ENCODE data around the gene HBG1.

HBG1 gene

DNA sequence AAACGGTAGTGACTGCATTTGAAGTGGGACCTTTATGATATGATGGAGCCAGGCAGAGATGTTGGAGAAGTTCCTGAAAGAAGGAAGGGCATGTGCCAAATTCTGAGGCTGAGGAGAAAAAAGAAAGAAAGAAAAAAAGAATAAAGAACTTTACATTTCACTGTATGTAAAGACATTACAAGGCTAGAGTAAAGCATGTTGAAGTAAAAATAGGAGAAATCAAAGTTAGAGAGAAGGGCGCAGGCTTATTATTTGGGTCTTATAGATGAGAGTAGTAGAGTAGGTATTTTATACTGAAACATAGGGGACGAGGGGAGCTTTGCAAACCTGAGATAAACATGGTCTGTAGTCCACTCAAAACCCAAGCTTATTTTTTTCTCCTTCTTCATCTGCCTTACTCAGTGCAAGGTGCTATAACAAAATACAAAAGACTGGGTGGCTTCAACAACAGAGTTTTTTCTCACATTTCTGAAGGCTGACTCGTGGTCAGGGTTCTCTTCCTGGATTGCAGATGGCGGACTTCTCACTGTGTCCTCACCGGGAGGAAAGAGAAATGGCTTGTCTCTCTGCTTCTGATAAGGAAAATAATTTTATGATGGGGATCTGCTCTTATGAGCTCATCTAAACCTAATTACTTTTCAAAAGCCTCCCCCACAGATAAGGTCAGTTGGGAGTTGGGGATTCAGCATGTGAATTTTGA is 2.7 kb downstream of the HBG1 start:
- TF ChIP-seq POLR2A (IDR thresholded peaks at IDR 0.05; ENCODE audit: low read length), result no peak
- no peak for TF ChIP-seq GATA1 (IDR thresholded peaks at IDR 0.05; ENCODE audit: low read depth, low read length)
- DNase-seq, result peak in 1 of 2 experiments; percentile 78

DNA sequence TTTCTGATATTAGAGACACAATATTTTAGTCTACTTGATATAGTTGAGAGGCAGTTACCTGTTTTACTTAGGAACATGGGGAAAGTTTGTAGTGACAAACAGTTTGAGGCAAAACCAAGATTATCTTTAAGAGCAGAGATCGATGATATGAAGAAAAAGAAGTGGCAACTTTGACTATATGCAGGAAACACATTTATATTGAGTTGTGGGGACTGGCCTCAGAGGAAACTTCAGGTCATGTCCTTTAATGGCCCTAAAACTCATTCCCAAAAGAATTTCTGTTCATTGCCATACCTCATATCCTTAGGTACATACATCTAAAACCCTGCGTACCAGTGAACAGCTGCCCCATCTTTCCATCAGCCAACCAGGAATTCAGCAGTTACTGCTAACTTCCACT is 4.5 kb downstream of the HBG1 start:
- TF ChIP-seq GATA1 (IDR thresholded peaks at IDR 0.05; ENCODE audit: low read depth, low read length), result no peak
- TF ChIP-seq POLR2A (IDR thresholded peaks at IDR 0.05; ENCODE audit: low read length), result no peak
- DNase-seq, result no peak

DNA sequence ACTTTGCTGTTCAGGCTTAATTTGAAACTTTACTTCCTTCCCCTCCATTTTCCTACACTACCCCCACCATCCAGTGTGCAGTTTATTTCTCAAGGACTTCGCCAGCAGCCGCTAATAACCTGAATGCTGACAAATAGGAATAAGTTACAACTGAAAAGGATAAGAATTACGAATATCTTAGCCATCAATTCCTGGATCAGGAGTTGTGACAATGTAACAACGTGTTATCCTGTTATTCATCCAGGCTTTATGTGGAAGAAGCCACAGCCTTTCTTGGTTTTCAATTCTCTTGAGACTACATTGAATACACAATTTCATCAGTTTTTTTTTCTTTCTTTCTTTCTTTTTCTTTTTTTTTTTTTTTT is 5.9 kb downstream of the HBG1 start:
- TF ChIP-seq GATA1 (IDR thresholded peaks at IDR 0.05; ENCODE audit: low read depth, low read length) (no peak), POLR2A (IDR thresholded peaks at IDR 0.05; ENCODE audit: low read length) (no peak)

DNA sequence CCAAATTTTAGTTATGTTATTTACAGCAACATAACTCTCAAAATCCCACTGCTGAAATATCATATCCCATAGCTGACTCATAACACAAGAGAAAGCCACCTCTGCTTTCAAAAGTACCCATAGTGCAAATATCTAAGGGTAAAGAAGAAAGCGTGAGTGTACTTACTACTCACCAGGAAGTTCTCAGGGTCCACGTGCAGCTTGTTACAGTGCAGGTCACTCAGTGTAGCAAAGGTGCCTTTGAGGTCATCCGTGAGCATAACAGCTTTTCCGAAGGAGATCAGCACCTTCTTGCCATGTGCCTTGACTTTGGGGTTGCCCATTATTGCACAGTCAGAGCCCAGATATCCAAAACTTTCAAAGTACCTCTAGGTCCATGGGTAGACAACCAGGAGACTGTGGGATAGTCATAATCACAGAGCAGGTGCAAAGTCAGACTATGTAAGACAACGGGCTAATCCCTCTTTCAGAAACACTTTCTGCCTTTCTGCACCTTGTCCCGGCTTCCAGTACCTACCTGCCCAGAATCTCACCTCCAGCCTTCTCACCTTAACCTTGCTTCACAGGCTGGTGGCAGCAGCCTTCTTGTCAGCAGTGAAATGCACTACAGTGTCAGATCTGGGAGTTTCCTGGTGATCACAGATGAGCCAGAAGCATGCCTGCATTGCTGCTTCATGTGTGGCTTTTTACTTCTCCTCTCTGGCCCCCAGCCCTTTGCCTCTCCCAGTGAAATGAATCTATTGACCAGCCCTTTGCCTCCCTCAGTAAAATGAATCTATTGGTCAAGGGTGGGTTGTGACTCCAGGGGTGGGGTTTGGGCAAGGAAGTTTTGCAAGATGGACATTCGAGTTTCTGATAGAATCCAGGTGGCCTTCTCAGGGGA is 6.5 kb downstream of the HBG1 start:
- peak in 1 of 2 experiments; percentile 66 for DNase-seq
- TF ChIP-seq POLR2A (IDR thresholded peaks at IDR 0.05; ENCODE audit: low read length) (peak; percentile 97), GATA1 (IDR thresholded peaks at IDR 0.05; ENCODE audit: low read depth, low read length) (no peak)

More for the DNA sequence above, 5.9 kb downstream of the HBG1 start:
- no peak for DNase-seq

DNA sequence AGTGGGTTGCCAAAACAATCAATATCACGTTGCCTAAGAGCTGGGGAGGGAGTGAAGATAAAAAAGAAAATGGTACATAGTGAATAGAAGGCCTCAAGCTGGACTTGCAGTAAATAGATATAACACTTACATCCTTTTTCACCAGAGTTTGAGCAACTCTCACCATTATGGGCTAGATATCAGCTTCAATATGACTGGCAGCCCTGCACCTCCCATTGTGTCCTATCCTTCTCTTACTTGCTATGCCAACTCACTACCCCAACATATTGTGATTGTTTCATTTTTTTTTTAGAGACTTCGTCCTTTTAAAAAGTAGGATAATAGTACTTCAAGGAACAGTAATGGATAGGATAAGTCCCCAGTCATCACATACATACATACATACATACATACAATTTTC is 7.4 kb downstream of the HBG1 start:
- DNase-seq, result peak in 1 of 2 experiments; percentile 68
- TF ChIP-seq GATA1 (IDR thresholded peaks at IDR 0.05; ENCODE audit: low read depth, low read length) (no peak), POLR2A (IDR thresholded peaks at IDR 0.05; ENCODE audit: low read length) (peak; percentile 5)

DNA sequence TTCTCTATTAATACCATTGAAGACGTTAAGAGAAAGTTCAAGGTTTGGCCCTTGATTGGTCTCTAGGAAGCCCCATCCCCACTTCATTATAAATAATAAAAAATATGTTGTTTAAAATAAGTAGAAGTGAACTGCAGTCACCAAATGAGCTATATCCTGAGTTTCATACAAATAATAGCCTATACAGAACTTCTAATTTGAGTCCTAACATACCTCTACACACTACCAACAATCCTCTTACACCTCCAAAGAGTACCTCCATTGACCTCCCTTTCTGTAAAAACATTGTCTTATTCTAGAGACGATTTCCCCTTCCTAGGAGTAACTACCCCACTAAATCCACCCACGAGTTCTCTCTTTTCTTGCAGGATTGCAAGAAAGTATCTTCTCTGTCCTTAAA is 8.2 kb downstream of the HBG1 start:
- TF ChIP-seq POLR2A (IDR thresholded peaks at IDR 0.05; ENCODE audit: low read length), result no peak
- no peak for DNase-seq

DNA sequence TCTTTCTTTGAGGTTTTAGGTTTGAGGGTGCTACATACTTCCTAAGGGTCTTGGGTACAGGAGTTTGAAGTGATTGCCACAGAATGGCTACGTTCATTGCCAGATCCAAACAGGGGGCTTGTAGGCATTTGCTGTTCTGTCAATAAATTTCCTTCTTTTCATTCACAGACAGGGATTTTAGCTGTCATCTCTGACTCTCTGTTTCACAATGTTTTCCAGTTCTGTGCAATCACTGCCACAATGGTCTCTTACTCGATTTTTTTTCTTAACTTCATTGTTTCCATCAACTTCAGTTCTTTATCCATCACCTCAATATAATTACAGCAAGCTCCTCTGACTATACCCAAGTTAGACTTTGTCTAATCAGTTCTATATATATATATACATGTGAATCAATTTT is 9.2 kb downstream of the HBG1 start:
- peak; percentile 33 for TF ChIP-seq POLR2A (IDR thresholded peaks at IDR 0.05; ENCODE audit: low read length)
- TF ChIP-seq GATA1 (IDR thresholded peaks at IDR 0.05; ENCODE audit: low read depth, low read length), result no peak
- no peak for DNase-seq

DNA sequence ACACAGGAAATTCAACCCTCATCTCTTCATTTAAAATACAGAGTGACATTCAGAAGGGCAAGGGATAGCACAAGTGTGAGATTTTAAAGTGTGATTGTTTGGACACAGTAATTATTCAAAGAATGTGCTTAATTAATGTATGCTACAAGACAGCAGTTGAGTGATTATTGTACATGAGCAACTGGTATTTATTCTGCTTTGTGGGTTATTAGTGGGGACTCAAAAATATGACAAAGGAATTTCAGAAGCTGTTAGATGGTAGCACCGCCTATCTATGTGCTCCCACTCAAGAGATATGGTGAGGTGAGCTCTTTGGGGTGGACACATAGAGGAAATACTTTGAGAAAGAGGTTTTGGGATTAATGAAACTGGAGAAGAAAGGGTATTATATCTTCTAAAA is 9.6 kb downstream of the HBG1 start:
- no peak for TF ChIP-seq GATA1 (IDR thresholded peaks at IDR 0.05; ENCODE audit: low read depth, low read length)
- TF ChIP-seq POLR2A (IDR thresholded peaks at IDR 0.05; ENCODE audit: low read length), result peak; percentile 54
- DNase-seq, result no peak

DNA sequence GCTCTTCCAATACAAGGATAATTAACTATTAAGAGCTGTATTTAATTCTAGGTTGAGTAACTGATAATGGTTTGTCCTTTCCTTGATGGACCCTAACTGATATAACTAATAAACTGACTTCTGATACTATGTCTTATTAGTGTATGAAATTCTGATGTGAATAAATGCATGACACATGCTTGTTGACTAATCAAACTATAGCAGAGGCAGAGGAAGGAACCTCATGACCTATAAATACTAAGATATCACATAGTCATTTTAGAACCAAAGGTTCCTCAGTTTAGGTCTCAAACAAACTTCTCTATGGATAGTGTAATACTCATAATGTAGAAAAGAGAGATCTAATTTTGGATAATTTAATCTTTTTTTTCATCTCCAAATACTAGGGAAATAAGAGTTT is 10.6 kb downstream of the HBG1 start:
- peak; percentile 44 for TF ChIP-seq POLR2A (IDR thresholded peaks at IDR 0.05; ENCODE audit: low read length)
- TF ChIP-seq GATA1 (IDR thresholded peaks at IDR 0.05; ENCODE audit: low read depth, low read length), result no peak
- no peak for DNase-seq

DNA sequence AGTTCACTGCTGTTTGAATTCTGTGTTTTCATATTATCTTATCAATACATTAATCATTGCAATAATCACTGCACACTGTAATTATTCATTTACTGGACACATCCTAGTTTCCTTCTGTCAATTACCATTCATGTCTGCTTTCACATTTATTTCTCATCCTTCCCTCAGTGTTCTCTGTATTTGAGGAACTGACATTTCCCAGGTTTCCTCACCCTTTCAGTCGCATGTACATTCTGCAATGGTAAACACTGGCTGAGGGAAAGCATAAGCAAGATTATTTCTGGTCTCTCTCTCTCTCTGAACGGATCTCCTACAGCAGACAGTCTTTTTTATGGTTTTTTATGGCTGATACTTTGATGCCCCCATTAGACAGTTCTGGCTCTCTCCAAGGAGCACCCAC is 11.2 kb downstream of the HBG1 start:
- DNase-seq, result no peak
- TF ChIP-seq GATA1 (IDR thresholded peaks at IDR 0.05; ENCODE audit: low read depth, low read length), result no peak
- TF ChIP-seq POLR2A (IDR thresholded peaks at IDR 0.05; ENCODE audit: low read length), result no peak

DNA sequence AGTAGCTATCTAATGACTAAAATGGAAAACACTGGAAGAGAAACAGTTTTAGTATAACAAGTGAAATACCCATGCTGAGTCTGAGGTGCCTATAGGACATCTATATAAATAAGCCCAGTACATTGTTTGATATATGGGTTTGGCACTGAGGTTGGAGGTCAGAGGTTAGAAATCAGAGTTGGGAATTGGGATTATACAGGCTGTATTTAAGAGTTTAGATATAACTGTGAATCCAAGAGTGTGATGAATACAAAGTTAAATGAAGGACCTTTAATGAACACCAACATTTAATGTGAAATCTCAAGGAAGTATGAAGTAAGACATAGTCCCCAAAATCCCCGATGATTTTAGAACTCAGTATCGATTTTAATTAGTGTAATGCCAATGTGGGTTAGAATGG is 12.2 kb downstream of the HBG1 start:
- TF ChIP-seq POLR2A (IDR thresholded peaks at IDR 0.05; ENCODE audit: low read length) (no peak), GATA1 (IDR thresholded peaks at IDR 0.05; ENCODE audit: low read depth, low read length) (no peak)
- no peak for DNase-seq

DNA sequence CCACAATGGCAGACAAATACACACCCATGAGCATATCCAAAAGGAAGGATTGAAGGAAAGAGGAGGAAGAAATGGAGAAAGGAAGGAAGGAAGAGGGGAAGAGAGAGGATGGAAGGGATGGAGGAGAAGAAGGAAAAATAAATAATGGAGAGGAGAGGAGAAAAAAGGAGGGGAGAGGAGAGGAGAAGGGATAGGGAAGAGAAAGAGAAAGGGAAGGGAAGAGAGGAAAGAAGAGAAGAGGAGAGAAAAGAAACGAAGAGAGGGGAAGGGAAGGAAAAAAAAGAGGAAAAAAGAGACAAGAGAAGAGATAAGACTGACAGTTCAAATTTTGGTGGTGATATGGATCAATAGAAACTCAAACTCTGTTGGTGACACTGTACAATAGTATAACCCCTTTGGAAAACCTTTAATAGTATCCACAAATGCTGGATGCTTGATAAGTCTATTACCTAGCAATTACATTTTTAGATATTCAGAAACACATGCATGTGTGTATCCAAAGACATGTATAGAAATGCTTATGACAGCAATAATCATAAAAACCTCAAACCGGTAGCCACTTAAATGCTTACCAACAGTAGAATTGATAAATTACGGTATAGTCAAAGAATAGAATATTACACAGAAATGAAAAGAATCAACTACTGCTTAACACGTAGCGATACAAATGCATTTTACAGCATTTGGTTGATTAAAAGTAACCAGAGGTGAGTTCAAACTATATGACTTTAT is 14.1 kb downstream of the HBG1 start:
- no peak for DNase-seq
- TF ChIP-seq GATA1 (IDR thresholded peaks at IDR 0.05; ENCODE audit: low read depth, low read length), result no peak
- no peak for TF ChIP-seq POLR2A (IDR thresholded peaks at IDR 0.05; ENCODE audit: low read length)

DNA sequence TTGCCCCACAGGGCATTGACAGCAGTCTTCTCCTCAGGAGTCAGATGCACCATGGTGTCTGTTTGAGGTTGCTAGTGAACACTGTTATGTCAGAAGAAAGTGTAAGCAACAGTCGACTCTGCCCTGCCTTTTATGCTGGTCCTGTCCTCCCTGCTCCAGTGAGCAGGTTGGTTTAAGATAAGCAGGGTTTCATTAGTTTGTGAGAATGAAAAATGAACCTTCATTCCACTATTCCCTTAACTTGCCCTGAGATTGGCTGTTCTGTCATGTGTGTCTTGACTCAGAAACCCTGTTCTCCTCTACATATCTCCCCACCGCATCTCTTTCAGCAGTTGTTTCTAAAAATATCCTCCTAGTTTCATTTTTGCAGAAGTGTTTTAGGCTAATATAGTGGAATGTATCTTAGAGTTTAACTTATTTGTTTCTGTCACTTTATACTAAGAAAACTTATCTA is 15.2 kb downstream of the HBG1 start, which contains the start of gene HBD:
Gene HBD (minus strand): TSS at position 103 of the 454 bp plus-strand sequence. CDS start 50 bp downstream, at position 53.
- DNase-seq, result peak in 1 of 2 experiments; percentile 74
- TF ChIP-seq POLR2A (IDR thresholded peaks at IDR 0.05; ENCODE audit: low read length) (peak; percentile 100), GATA1 (IDR thresholded peaks at IDR 0.05; ENCODE audit: low read depth, low read length) (peak; percentile 43)

DNA sequence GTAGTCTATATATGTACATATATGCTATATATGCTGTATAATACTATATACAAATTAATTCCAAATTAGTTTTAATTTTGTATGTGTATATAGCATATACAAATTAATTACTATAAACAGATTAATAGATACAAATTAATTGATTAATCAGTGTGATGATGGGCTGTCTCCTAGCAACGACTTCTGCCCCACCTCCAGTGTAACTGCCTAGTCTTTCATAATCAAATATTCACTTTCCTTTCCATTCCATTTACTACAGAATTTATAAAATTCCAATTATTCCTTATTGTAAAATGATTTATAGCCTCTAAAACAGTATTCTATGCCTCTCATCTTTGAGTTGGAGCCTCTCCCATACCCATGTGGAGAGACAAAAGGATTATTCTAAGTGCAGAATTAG is 16.4 kb downstream of the HBG1 start:
- no peak for DNase-seq
- TF ChIP-seq POLR2A (IDR thresholded peaks at IDR 0.05; ENCODE audit: low read length) (no peak), GATA1 (IDR thresholded peaks at IDR 0.05; ENCODE audit: low read depth, low read length) (no peak)
